ENCODE measurements around the gene AHDC1.
A peak's percentile ranks its signal among the peaks of the same experiment; 100 is the strongest.
"Not testable (repeated sequence)": the region's sequence is repeated elsewhere in the genome, so short reads cannot be mapped to it uniquely, and the experiment has no call there.

Gene AHDC1

GRCh38 chr1:27562534-27563340 is 41.2 kb downstream of the AHDC1 start:
- DNase-seq: no peak

DNA sequence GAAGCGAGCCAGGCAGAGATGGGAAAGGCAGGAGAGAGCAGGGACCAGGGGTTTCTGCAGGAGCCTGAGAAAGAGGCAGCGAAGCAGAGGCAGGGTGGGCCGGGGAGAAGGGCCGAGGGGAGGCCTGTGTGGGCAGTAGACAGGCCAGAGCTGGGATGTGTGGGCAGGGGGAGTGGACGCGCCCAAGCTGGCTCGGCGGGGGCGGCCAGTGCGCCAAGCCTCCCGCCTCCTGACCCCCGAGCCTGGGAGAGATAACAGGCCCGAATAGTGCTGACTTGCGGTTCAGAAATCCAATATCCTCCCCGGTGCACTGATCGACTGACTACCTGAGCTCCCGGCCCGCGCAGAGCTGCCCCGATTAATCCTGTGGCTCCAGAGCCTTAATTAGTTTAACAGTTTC is 41.9 kb downstream of the AHDC1 start:
- DNase-seq: no peak

DNA sequence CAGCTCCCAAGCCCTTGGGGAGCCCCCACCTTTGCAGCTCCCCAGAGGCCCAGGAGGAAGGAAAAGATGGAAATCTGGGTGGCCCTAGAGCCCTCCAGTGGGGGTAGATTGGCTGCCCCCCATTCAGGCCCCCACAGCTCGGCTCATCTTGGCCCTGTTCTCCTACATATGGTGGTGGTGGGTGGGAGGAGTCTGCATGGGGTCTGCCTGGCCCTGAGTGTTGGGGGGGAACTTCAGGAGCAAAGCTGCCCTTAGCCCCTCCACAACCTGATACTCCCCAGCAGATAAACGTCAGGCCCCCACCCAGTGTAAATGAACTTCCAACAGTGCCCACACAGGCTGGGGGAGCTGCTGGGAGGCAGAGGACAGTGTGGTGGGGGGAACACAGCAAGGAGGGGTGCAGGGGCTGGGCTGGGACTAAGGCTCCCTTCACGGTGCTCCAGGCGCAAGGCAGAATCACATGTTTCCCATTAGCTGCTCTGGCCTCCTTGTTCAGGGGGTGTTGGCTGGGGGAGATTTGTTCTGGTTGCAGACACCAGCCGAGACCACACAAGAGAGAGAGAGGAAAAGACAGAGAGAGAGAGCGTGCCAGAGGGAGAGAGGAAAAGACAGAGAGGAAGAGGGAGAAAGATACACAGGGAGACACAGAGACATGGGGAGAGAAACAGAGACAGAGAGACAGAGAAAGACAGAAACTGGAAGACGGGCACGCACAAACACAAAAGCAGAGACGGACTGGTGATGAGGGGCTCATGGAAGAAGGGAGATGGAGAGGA is 42.6 kb downstream of the AHDC1 start:
- DNase-seq: no peak

GRCh38 chr1:27560268-27561123 is 43.4 kb downstream of the AHDC1 start:
- DNase-seq: no peak

- DNase-seq: no peak
These were observed 44.4 kb downstream of the AHDC1 start for GRCh38 chr1:27559466-27560030.

- DNase-seq: no peak
These were observed 46.2 kb downstream of the AHDC1 start for GRCh38 chr1:27557596-27558340.

GRCh38 chr1:27556781-27557595 is 47.0 kb downstream of the AHDC1 start:
- DNase-seq: peak; percentile 84

GRCh38 chr1:27556435-27556780 is 47.5 kb downstream of the AHDC1 start:
- no peak for DNase-seq

- DNase-seq: no peak
These were observed 48.1 kb downstream of the AHDC1 start for GRCh38 chr1:27555700-27556424.

GRCh38 chr1:27554759-27555699 is 48.9 kb downstream of the AHDC1 start:
- DNase-seq: no peak

GRCh38 chr1:27554293-27554692 is 49.7 kb downstream of the AHDC1 start:
- no peak for DNase-seq

DNA sequence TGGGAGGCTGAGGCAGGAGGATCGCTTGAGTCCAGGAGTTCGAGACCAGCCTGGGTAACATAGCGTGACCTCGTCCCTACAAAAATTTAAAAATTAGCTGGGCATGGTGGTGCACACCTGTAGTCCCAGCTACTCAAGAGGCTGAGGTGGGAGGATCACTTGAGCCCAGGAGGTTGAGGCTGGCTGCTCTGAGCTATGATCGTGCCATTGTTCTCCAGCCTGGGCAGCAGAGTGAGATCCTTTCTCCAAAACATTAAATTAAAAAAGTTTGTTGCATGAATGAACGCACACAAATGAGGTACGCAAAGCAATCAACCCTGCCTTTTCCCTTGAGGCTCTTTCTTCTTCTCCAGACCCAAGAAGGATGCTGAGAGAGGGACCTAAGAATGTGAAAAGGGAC is 50.1 kb downstream of the AHDC1 start:
- not testable (repeated sequence) for DNase-seq

DNA sequence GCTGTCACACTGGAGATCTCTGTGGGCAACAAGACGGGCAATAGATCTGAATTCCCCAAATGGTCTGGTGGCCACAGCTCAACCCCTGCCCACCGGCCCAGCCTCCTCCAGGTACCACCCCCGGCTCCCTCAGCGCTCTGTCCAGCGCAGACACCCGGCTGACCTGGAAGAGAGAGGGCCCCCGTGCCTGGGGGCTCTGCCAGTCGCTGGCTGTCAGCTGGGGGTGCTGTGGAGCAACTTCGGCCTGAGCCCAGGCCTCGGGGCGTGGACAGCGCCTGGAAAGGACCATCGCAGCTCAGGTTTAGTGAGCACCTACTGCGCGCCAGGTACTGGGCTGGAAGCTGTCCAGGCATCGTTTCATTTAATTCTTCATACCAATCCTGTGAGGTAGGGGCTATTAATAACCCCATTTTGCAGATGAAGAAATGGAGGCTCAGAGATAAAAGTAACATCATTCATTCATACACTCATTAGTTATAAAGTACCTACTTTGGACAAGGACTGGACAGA is 51.0 kb downstream of the AHDC1 start:
- DNase-seq: no peak

DNA sequence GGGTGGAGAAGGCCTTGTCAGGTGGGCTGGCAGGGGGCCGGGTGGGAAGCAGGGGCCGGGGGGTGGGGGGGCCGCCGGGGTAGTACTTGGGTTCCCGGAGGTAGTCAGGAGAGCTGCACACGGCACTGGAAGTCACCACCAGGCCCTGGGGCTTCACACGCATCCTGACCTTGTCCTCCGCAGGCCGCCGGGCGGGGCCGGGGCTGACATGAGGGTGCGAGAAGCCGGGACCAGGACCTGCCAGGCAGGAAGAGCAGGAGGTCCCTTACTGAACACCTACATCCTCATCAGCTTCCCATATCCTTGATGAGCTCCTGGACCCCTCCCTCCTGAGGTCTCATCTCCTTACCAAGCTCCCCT is 52.0 kb downstream of the AHDC1 start:
- no peak for DNase-seq

DNA sequence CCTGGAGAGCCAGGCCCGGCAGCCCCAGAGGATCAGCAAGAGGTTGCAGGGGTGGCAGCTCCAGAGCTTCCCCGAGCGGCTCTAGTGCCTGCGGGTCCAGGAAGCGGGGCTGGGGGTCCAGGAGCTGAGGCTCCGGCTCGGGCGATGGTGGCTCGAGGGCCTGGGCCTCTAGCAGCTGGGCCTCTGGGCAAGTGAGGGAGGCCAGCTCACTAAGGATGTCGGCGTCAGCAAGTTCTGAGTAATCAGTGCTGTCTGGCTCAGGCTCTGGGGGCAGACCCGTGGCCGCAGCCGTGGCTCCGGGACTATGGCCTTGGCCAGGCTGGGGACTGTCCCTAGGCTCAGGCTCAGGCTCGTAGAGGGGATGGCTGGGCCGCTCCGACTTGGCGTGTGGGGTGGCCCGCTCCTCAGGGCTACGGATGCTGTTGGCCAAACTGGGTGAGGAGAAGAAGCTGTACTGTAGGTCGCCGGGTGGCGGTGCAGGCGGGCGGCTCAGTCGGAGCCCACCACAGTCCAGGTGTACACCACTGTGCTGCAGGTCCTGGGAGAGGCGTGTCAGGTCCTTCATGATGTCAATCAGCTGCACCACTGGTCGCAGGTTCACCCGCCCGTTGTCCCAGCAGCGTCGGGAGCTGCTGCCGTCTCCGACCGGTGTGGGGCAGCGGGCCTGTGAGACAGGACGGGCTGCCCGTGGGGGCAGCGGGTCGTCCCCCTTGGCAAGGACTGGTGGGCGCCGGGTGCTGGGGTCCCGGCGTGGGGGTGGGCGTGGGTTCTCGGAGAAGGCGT is 52.6 kb downstream of the AHDC1 start:
- DNase-seq: no peak

- DNase-seq: no peak
These were observed 53.3 kb downstream of the AHDC1 start for GRCh38 chr1:27550510-27551169.

DNA sequence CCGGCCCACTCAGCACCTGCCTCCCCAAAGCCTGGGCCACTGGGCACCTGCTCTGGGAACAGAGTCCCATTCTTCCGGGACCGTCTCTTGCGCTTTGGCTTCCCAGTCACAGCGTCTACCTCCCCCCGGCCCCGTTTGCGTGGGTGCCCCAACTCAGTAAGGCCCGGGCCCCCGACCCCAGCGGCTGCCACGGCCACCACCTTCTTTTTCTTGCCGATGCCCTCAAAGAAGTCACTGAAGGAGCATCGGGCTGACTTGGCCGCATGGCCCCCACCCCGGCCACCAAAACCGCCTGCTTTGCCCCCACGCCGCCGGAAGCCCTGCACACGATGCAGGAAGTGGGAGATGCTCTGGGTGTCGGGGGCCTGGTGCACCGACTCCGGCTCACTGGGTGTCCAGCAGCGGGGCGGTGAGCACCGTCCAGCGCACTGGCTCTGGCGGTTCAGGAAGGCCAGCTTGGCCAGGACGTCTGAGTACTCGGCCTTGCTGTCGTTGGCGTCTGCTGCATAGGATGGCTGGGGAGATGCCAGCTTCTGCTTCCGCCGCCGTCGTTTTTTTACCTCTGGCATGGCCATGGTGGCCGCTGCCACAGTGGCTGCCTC is 54.0 kb downstream of the AHDC1 start:
- DNase-seq: no peak

All from activated CD4-positive, alpha-beta T cell treated with anti-CD3 and anti-CD28 coated beads for 48 hours (primary cell).